ENCODE measurements around the gene NIPA2. TPM values are rescaled to one million over a fixed set of nuclear protein-coding genes. Genes with fewer than 3 reads are reported as not detected.

Gene NIPA2
- total RNA-seq, 4 donors from 2014 or later: 19.3 to 36.8 (median 32.0) TPM

DNA sequence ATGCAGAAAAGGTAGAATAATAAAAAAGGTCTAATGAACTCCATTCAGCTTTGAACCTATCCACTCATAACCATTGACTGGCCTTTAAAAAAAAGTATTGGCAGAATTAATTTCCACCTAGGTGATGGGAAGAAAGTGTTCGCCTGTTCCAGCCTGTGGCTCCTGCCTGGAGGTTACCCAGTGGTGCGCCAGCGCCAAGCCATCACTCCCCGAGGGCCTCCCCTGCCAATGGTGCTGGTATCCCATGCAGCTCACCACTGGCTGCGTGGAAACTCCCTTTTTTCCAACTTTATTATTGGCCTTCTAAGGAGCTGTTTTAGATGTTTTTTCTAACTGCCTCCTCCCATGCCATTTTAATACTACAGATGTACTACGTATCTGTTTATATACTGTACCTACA lies 29.4 kb downstream of the NIPA2 start:
- H3K4me3 ChIP-seq (ENCODE audit: low read depth, poor library complexity, severe bottlenecking): no peak overlapping the region
- intact Hi-C loops (cut with DNase I; ENCODE audit: low total_unique reads): no loop called here
- 69 to 79% methylated on average over 6 of the region's 6 CpGs for WGBS, 2 donors
- no peak for TF ChIP-seq POLR2A (IDR thresholded peaks at IDR 0.05)
- TF ChIP-seq, protein P1, sequence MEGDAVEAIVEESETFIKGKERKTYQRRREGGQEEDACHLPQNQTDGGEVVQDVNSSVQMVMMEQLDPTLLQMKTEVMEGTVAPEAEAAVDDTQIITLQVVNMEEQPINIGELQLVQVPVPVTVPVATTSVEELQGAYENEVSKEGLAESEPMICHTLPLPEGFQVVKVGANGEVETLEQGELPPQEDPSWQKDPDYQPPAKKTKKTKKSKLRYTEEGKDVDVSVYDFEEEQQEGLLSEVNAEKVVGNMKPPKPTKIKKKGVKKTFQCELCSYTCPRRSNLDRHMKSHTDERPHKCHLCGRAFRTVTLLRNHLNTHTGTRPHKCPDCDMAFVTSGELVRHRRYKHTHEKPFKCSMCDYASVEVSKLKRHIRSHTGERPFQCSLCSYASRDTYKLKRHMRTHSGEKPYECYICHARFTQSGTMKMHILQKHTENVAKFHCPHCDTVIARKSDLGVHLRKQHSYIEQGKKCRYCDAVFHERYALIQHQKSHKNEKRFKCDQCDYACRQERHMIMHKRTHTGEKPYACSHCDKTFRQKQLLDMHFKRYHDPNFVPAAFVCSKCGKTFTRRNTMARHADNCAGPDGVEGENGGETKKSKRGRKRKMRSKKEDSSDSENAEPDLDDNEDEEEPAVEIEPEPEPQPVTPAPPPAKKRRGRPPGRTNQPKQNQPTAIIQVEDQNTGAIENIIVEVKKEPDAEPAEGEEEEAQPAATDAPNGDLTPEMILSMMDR (IDR thresholded peaks at IDR 0.05): no peak
- DNase-seq (ENCODE audit: low spot score in 2 of 2): peak in 1 of 2 donors; percentile 75

DNA sequence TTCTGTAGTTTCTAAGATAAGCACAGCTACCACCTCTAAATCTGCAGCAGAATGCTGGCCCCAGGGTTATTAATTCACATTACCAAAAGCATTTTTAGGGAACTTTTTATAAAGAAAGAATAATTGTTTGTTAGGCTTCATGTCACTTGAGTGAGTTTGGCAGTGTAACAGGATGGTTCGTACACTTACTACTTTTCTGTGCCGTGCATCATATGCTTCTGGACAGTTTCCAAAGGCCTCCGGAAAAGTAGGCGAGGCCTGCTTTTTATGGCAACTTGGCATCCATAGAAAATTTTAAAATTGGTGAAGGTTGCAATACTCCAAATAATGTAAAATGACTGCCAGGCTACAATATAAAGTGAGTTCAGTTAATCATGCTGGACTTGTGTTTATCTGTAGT lies 30.0 kb downstream of the NIPA2 start:
- TF ChIP-seq POLR2A (IDR thresholded peaks at IDR 0.05): no peak
- TF ChIP-seq, protein P1 (IDR thresholded peaks at IDR 0.05): no peak
- WGBS, 2 donors: 39 to 48% methylated on average over 4 of the region's 4 CpGs
- peak in 1 of 2 donors; percentile 21 for DNase-seq (ENCODE audit: low spot score in 2 of 2)
- H3K4me3 ChIP-seq (ENCODE audit: low read depth, poor library complexity, severe bottlenecking): no peak overlapping the region
- intact Hi-C loops (cut with DNase I; ENCODE audit: low total_unique reads): no loop called here

DNA sequence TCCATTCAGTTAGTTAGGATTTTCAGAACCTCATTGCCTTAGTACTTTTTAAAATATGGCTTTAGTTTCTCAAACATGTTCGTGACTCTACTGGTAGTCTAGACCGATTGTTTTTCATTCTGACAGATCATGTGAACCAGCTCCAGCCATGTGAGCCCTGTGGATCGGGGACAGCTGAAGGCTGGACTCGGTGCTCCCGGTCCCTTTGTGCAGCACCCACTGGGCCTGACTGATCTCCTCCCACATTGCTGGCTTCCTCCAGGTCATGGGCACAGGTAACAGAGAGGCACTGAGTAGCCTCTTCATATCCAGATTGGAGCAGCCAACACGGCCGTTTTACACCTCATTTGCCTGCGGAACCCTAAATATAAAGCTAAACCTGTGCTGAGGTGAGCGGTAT lies 30.5 kb downstream of the NIPA2 start:
- TF ChIP-seq, protein P1 (IDR thresholded peaks at IDR 0.05): no peak
- TF ChIP-seq POLR2A (IDR thresholded peaks at IDR 0.05): no peak
- intact Hi-C loops (cut with DNase I; ENCODE audit: low total_unique reads): no loop called here
- H3K4me3 ChIP-seq (ENCODE audit: low read depth, poor library complexity, severe bottlenecking): no peak overlapping the region
- WGBS, 2 donors: 83 to 91% methylated on average over 9 of the region's 9 CpGs
- DNase-seq (ENCODE audit: low spot score in 2 of 2): peak in 1 of 2 donors; percentile 70

DNA sequence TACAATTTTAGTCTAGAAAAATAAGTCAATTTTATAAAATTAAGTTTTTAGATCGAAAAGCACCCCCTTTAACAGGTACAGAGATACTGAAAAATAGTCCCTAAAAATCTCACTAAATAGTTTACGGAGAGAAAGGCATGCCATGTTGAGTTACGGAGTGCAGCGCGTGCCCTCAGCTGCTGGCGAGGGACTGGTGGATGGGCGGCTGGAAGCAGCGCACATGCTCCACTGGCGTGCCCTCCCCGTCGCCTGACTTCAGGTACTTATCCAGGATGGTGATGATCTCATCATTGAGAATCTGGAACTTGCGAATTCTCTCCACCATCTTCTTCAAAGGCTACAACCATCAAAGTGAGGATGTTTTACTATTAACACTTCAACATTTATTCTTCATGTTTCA lies 31.4 kb downstream of the NIPA2 start:
- TF ChIP-seq, protein P1 (IDR thresholded peaks at IDR 0.05): no peak
- TF ChIP-seq POLR2A (IDR thresholded peaks at IDR 0.05): no peak
- 96 to 97% methylated on average over 12 of the region's 12 CpGs for WGBS, 2 donors
- intact Hi-C loops (cut with DNase I; ENCODE audit: low total_unique reads): no loop called here
- DNase-seq (ENCODE audit: low spot score in 2 of 2): peak in 1 of 2 donors; percentile 61
- no peak overlapping the region for H3K4me3 ChIP-seq (ENCODE audit: low read depth, poor library complexity, severe bottlenecking)

DNA sequence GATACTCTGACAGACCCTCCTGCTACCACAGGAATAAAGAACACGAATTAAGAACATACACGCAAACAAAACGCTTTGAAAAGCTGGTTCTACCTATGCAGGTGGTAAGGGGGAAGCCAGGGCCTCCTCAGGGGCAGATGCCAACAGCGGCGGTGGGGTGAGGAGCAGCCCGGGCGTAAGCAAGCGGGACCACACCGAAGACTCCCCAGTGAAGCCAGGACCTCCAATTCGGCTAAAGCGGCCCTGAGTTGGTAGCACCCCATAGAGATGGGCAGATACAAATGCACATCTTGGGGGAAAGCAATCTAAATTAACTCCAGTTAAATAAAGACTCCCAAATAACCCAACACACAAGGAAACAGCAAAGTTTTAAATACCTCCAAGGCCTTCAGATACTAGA lies 32.4 kb downstream of the NIPA2 start:
- H3K4me3 ChIP-seq (ENCODE audit: low read depth, poor library complexity, severe bottlenecking): no peak overlapping the region
- TF ChIP-seq POLR2A (IDR thresholded peaks at IDR 0.05): no peak
- TF ChIP-seq, protein P1 (IDR thresholded peaks at IDR 0.05): no peak
- intact Hi-C loops (cut with DNase I; ENCODE audit: low total_unique reads): no loop called here
- DNase-seq (ENCODE audit: low spot score in 2 of 2): peak in 1 of 2 donors; percentile 60
- 97 to 98% methylated on average over 11 of the region's 11 CpGs for WGBS, 2 donors

DNA sequence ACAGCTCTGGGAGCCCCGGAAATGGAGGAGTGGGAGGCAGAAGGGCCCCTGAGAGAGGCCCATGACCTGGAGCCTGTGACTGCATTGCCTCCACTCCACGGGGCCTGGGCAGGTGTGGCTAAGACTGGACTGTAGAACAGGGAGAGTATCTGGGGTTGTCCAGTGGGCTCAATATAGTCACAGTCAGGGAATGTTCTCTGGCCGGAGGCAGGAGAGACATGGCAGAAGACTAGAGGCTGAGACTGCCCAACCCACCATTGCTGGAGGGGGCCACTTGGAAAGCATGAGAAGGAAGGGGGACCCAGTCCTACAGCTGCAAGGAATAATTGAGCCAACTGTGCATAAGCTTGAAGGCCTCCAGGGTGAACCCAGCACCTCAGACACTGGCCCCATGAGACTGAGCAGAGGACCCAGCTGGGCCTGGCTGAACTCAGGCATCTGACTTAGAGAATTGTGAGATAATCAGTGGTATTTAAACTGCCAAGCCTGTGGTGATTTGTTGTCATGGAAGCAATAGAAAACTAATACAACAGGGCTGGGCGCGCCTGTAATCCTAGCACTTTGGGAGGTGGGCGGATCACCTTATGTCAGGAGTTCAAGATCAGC lies 33.1 kb downstream of the NIPA2 start:
- no peak overlapping the region for H3K4me3 ChIP-seq (ENCODE audit: low read depth, poor library complexity, severe bottlenecking)
- DNase-seq (ENCODE audit: low spot score in 2 of 2): peak in 1 of 2 donors; percentile 76
- intact Hi-C loops (cut with DNase I; ENCODE audit: low total_unique reads): no loop called here
- no peak for TF ChIP-seq POLR2A (IDR thresholded peaks at IDR 0.05)
- TF ChIP-seq, protein P1 (IDR thresholded peaks at IDR 0.05): no peak
- WGBS, 2 donors: 92 to 97% methylated on average over 6 of the region's 6 CpGs

Data from lower leg skin (tissue), 4 donors.